CD4-positive, CD25-positive, alpha-beta regulatory T cell (primary cell): ENCODE results near the gene HOXD11. TPM values are rescaled to one million over a fixed set of nuclear protein-coding genes. Genes with fewer than 3 reads are reported as not detected.

Experiments
- ATAC-seq, 2 donors: fragments of 150-1000 bp; cut with Tn5 transposase; one replicate each; pipeline ENCODE4 v1.10.0; 2021; ENCODE audit warnings: low read depth in 2 of 2, moderate number of reproducible peaks in 2 of 2, moderate library complexity in 1 of 2
- DNase-seq, 3 donors: peaks; one replicate each; pipeline versions ENCODE4 v3.0.0 to v3.0.0-alpha.2; 2012 to 2022; ENCODE audit warnings: mixed read lengths in 1 of 3
- H3K27ac ChIP-seq: one replicate; pipeline ENCODE4 v1.7.0; 2013; ENCODE audit warnings: mild to moderate bottlenecking, low read length; ENCODE audit not compliant: insufficient read depth, poor library complexity, severe bottlenecking
- H3K27me3 ChIP-seq: one replicate; pipeline ENCODE4 v1.7.0; 2013; ENCODE audit warnings: low read length; ENCODE audit not compliant: control insufficient read depth, insufficient read depth
- H3K36me3 ChIP-seq: one replicate; pipeline ENCODE4 v1.7.0; 2013; ENCODE audit warnings: mild to moderate bottlenecking, low read length, moderate library complexity; ENCODE audit not compliant: control insufficient read depth, insufficient read depth
- H3K4me1 ChIP-seq: 2 replicates; pipeline ENCODE4 v1.7.0; 2013; ENCODE audit warnings: mild to moderate bottlenecking, low read length; ENCODE audit not compliant: insufficient read depth, control insufficient read depth, poor library complexity, severe bottlenecking
- H3K4me3 ChIP-seq: one replicate; pipeline ENCODE4 v1.7.0; 2013; ENCODE audit warnings: low read depth, mild to moderate bottlenecking, low read length, moderate library complexity
- H3K9me3 ChIP-seq, 2 experiments: 1 replicate in 1 of 2; 2 replicates in 1 of 2; pipeline ENCODE4 v1.7.0; 2013; ENCODE audit warnings: low read length in 2 of 2, mild to moderate bottlenecking in 1 of 2, moderate library complexity in 1 of 2; ENCODE audit not compliant: control insufficient read depth in 2 of 2
- H3K27ac Mint-ChIP-seq, 3 donors: one replicate each; pipeline ENCODE4 v1.8.0; 2020 to 2022; ENCODE audit warnings: mild to moderate bottlenecking in 3 of 3, mixed read lengths in 3 of 3, moderate library complexity in 2 of 3
- H3K27me3 Mint-ChIP-seq: one replicate; pipeline ENCODE4 v1.8.0; 2022; ENCODE audit warnings: mild to moderate bottlenecking, mixed read lengths
- H3K36me3 Mint-ChIP-seq: one replicate; pipeline ENCODE4 v1.8.0; 2020; ENCODE audit warnings: mixed read lengths
- H3K4me1 Mint-ChIP-seq, 4 donors: one replicate each; pipeline ENCODE4 v1.8.0; 2020 to 2022; ENCODE audit warnings: mixed read lengths in 4 of 4, mild to moderate bottlenecking in 1 of 4
- H3K4me3 Mint-ChIP-seq, 4 donors: one replicate each; pipeline ENCODE4 v1.8.0; 2020 to 2022; ENCODE audit warnings: mild to moderate bottlenecking in 4 of 4, mixed read lengths in 4 of 4, moderate library complexity in 3 of 4
- H3K9me3 Mint-ChIP-seq, 7 donors: one replicate each; pipeline ENCODE4 v1.8.0; 2020 to 2022; ENCODE audit warnings: mixed read lengths in 7 of 7, mild to moderate bottlenecking in 3 of 7, moderate library complexity in 2 of 7
- polyA plus RNA-seq, 4 donors: library from polyadenylated mRNA; unstranded; fragments of 300-500 nt; fragmentation: Illumina TruSeq; gene quantifications; one replicate each; pipeline ENCODE4 v1.2.3, GENCODE V29; 2021
- total RNA-seq: library from RNA; stranded (reverse); gene quantifications from one replicate; pipeline ENCODE4 v1.2.3, GENCODE V29; 2022

The HOXD11 gene
- total and polyA plus RNA-seq, 5 donors from 2014 or later: not detected

DNA sequence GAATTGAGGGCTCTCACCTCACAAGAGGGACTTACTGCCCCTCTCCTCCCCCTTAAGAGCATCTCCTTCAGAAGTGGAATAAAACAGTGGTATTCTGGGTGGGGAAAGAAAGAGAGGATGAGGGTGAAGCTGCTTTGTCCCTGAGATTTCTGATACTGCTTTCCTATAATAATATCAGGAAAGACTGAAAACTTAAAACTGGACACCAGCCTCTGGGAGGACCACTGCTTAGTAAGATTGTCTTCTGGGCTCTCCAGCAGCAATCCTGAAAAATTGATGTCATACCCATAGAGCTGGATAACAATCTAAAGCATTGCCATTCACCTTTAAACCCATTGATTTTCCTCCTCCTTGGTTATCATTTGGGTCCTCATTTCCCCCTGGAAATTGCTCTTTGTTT lies 39.6 kb downstream of the HOXD11 start:
- peaks cover 0 to 14% (median 0%) of the 10 kb centered on the region in 4 donors for H3K4me1 Mint-ChIP-seq
- H3K27me3 Mint-ChIP-seq: peaks cover 89% of the 10 kb centered on the region
- Histone ChIP-seq H3K9me3 (peaks cover 0 to 4% of the 10 kb centered on the region in 2 experiments), H3K4me3 (no peak overlapping the region), H3K4me1 (no peaks in the 10 kb centered on the region), H3K27me3 (peaks cover 47% of the 10 kb centered on the region), H3K36me3 (no peaks in the 10 kb centered on the region), H3K27ac (no peak overlapping the region)
- no peak overlapping the region for H3K27ac Mint-ChIP-seq
- DNase-seq: no peak
- H3K4me3 Mint-ChIP-seq: no peak overlapping the region
- no peak for ATAC-seq
- H3K36me3 Mint-ChIP-seq: no peaks in the 10 kb centered on the region
- peaks cover 0 to 9% (median 0%) of the 10 kb centered on the region in 7 donors for H3K9me3 Mint-ChIP-seq

DNA sequence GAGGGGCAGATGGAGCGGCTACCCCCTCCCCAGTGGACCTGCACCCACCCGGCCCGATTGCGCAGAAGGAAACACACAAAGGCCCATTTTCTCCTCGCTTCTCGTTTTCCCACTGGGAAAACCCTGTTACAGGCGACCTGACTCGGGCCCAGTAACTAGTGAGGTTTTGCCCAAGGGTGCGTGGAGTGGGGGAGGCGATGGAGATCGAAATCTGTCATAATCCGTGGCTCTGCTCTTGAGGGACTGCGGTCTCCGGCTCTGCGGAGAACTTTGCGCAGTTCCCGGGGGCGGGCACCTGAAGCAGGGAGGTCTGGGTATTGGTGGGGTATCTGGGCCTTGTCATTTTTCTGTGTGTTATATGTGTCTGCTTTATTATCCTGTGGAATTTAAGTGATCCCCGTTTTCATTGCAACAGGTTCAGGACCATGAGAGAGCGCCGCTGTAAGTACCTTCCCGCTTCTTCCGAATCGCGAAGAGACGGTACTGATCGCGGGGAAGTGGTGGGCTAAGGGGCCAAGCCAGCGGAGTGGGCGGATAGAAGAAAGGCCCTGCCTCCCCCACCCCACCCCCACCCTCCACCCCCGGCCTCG lies 40.2 kb downstream of the HOXD11 start:
- Histone ChIP-seq H3K4me3 (no peak overlapping the region), H3K27me3 (peaks cover 41% of the 10 kb centered on the region), H3K4me1 (no peaks in the 10 kb centered on the region), H3K36me3 (no peaks in the 10 kb centered on the region), H3K27ac (no peak overlapping the region), H3K9me3 (peaks cover 0 to 4% of the 10 kb centered on the region in 2 experiments)
- Mint-ChIP-seq H3K4me1 (peaks cover 0 to 14% (median 0%) of the 10 kb centered on the region in 4 donors), H3K27ac (peak overlapping the region in 1 of 3 donors; percentile 23), H3K27me3 (peaks cover 85% of the 10 kb centered on the region), H3K9me3 (peaks cover 0 to 9% (median 0%) of the 10 kb centered on the region in 7 donors), H3K36me3 (no peaks in the 10 kb centered on the region), H3K4me3 (no peak overlapping the region)
- DNase-seq (no peak), ATAC-seq (no peak)

DNA sequence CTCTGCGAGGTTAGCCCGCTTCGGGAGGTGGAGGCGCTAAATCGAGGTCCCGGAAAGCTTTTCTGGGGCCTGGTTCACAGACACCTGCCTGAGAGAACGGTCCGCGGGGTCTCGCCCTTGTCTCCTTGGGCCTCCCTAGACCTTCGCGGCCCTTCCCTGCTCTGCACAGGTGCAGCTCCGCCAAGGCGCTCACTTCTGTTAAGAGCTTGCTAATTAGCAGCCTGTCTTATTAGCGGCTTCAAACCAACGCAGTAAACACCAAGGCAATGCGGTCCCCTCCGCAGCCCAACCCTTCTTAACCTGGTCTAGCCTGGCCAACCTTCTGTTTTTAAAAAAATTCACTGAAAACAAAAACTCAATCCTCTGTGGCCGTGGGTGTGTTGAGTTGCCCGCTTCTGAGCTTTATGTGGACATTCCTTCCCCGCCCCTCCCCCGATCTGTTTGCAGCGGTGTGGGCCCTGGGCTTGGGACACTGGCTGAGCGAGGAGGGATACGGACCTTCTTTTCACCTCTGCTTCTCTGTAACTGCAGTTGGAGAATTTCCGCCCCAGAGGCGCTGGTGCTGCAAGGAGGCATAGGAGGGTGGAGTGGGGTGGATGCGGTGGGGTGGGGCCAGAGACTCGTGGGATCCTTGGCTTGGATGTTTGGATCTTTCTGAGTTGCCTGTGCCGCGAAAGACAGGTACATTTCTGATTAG lies 40.9 kb downstream of the HOXD11 start:
- no peak for ATAC-seq
- H3K27me3 Mint-ChIP-seq: peaks cover 89% of the 10 kb centered on the region
- DNase-seq: no peak
- Histone ChIP-seq H3K4me3 (no peak overlapping the region), H3K27me3 (peaks cover 41% of the 10 kb centered on the region), H3K27ac (no peak overlapping the region), H3K4me1 (no peaks in the 10 kb centered on the region), H3K9me3 (peaks cover 0 to 4% of the 10 kb centered on the region in 2 experiments), H3K36me3 (no peaks in the 10 kb centered on the region)
- no peaks in the 10 kb centered on the region for H3K36me3 Mint-ChIP-seq
- peaks cover 0 to 8% (median 0%) of the 10 kb centered on the region in 7 donors for H3K9me3 Mint-ChIP-seq
- H3K27ac Mint-ChIP-seq: no peak overlapping the region
- H3K4me3 Mint-ChIP-seq: no peak overlapping the region
- peaks cover 0 to 14% (median 0%) of the 10 kb centered on the region in 4 donors for H3K4me1 Mint-ChIP-seq

DNA sequence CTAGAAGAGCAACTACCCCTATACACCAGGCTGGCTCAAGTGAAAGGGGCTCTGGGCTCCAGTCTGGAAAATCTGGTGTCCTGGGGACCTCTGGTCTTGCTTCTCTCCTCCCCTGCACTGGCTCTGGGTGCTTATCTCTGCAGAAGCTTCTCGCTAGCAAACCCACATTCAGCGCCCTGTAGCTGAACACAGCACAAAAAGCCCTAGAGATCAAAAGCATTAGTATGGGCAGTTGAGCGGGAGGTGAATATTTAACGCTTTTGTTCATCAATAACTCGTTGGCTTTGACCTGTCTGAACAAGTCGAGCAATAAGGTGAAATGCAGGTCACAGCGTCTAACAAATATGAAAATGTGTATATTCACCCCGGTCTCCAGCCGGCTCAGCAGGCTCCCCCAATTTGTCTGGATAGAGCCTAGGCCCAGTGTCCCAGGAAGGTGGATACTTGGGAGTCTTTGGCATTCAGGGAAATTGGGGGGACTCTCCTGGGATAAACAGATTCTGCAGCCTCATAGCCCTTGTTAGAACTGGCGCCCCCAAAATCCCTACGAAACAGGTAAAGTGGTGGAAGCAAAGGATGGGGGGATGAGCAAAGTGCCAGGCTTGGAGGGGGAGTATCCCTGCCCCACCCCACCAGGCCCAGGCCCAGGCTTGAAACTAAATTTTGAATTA lies 41.8 kb downstream of the HOXD11 start:
- H3K9me3 ChIP-seq: peaks cover 0 to 4% of the 10 kb centered on the region in 2 experiments
- Mint-ChIP-seq H3K4me1 (peaks cover 0 to 14% (median 0%) of the 10 kb centered on the region in 4 donors), H3K27me3 (peaks cover 89% of the 10 kb centered on the region), H3K4me3 (no peak overlapping the region), H3K9me3 (peaks cover 0 to 5% (median 0%) of the 10 kb centered on the region in 7 donors), H3K36me3 (no peaks in the 10 kb centered on the region), H3K27ac (no peak overlapping the region)
- no peak overlapping the region for H3K4me3 ChIP-seq
- no peaks in the 10 kb centered on the region for H3K4me1 ChIP-seq
- no peak for DNase-seq
- H3K36me3 ChIP-seq: no peaks in the 10 kb centered on the region
- H3K27me3 ChIP-seq: peaks cover 43% of the 10 kb centered on the region
- no peak for ATAC-seq
- no peak overlapping the region for H3K27ac ChIP-seq

DNA sequence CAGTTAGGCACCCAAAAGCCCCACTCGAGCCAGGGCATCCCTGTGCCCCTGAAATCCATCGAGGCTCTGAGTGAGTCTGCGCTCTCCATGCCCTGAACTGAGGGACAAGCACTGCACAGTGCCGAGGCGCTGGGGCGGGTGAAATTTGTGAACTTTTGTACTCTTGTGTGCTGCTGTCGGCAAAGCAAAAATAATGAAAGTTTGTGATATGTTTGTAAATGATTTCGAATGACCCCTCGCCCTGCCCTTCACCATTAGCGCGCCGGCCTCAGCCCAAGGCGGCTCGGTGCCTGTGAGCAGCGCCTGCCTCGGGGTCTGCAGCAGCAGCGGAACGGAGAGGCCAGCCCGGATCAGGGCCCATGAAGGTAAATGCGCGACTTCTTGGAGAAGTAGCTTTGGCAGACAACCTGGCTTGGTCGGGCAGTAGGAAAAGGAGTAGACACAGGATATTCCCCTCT lies 42.4 kb downstream of the HOXD11 start:
- Histone ChIP-seq H3K27me3 (peaks cover 47% of the 10 kb centered on the region), H3K9me3 (peaks cover 0 to 4% of the 10 kb centered on the region in 2 experiments), H3K4me3 (no peak overlapping the region), H3K4me1 (no peaks in the 10 kb centered on the region), H3K36me3 (no peaks in the 10 kb centered on the region), H3K27ac (no peak overlapping the region)
- ATAC-seq: no peak
- Mint-ChIP-seq H3K4me1 (peaks cover 0 to 14% (median 0%) of the 10 kb centered on the region in 4 donors), H3K4me3 (no peak overlapping the region), H3K9me3 (peaks cover 0 to 6% (median 0%) of the 10 kb centered on the region in 7 donors), H3K27ac (no peak overlapping the region), H3K36me3 (no peaks in the 10 kb centered on the region), H3K27me3 (peaks cover 89% of the 10 kb centered on the region)
- no peak for DNase-seq

DNA sequence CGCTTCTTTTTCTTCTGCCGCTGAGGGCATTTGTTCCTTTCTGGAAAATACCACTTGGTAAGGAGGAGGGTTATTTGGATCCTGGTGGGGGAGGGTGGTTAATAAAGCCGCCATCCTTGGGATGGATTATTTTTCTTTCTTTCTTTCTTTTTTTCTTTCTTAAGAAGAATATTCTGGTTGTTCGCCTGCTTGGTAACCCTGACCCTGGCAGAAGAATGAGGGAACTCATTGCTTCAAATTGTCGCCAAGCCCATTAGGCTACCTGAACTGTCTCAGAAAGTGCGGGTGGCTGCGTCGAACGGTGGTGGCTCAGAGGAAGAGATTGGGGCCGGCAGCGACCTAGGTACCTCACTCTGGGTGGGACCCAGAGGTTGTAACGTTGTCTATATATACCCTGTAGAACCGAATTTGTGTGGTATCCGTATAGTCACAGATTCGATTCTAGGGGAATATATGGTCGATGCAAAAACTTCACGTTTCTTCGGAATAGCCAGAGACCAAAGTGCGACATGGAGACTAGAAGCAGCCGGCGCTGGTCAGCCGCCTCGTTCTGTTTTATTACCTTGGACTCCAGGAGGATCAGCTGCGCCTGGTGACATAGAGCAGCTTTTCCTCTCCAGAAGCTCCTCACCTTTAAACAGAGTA lies 43.0 kb downstream of the HOXD11 start:
- ATAC-seq (no peak), DNase-seq (no peak)
- Mint-ChIP-seq H3K9me3 (peaks cover 0 to 8% (median 0%) of the 10 kb centered on the region in 7 donors), H3K27ac (peak overlapping the region in 1 of 3 donors; percentile 64), H3K27me3 (peaks cover 89% of the 10 kb centered on the region), H3K4me3 (peak overlapping the region in 1 of 4 donors; percentile 0), H3K4me1 (peaks cover 0 to 14% (median 0%) of the 10 kb centered on the region in 4 donors), H3K36me3 (no peaks in the 10 kb centered on the region)
- Histone ChIP-seq H3K9me3 (peaks cover 0 to 4% of the 10 kb centered on the region in 2 experiments), H3K4me3 (no peak overlapping the region), H3K27ac (no peak overlapping the region), H3K27me3 (peaks cover 49% of the 10 kb centered on the region), H3K36me3 (no peaks in the 10 kb centered on the region), H3K4me1 (no peaks in the 10 kb centered on the region)

DNA sequence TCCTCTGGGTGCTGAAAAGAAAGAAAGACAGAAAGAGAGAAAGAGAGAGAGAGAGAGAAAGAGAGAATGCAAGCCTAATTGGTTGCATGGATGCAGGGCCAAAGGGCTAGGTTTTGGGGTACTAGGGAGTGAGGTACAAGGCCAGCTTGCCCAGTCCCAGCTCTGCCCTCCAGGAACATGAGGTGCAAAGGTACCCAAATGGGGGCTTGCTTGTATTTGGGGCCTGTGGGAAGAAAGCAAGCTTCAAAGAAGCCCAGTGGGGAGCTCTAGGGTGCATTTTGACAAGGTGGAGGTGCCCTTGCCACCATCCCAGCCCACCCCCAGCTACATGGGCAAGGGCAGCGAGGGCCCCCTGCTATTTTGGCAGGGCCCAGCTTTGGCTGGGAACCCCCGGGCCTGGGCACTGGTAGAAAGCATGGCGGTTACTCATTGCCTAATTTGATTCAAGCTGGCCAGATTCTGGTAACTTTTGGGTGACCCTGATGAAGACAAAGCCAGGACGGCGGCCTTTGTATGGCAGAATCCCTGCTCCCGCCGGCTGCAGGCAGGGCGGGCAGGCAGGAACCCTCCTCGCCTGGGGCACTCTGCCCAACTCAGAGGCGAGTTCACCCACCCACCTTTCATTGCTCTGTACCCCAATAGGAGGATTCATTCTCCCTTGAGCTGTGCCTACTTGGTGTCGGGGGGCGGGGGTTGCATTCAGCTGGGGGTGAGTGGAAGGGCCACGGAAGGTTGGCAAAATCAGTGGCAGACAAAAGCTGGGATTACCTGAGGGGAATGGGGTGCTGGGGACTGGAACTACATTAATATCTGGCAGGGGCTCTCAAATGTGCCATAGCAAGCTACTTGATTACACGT lies 43.7 kb downstream of the HOXD11 start:
- ATAC-seq (no peak), DNase-seq (no peak)
- H3K4me1 Mint-ChIP-seq: peaks cover 0 to 14% (median 0%) of the 10 kb centered on the region in 4 donors
- H3K27me3 Mint-ChIP-seq: peaks cover 88% of the 10 kb centered on the region
- Histone ChIP-seq H3K4me3 (no peak overlapping the region), H3K27me3 (peaks cover 48% of the 10 kb centered on the region), H3K4me1 (no peaks in the 10 kb centered on the region), H3K36me3 (no peaks in the 10 kb centered on the region), H3K9me3 (peaks cover 0 to 7% of the 10 kb centered on the region in 2 experiments), H3K27ac (no peak overlapping the region)
- peaks cover 0 to 6% (median 0%) of the 10 kb centered on the region in 7 donors for H3K9me3 Mint-ChIP-seq
- H3K36me3 Mint-ChIP-seq: no peaks in the 10 kb centered on the region
- H3K4me3 Mint-ChIP-seq: peak overlapping the region in 1 of 4 donors; percentile 0
- H3K27ac Mint-ChIP-seq: peak overlapping the region in 1 of 3 donors; percentile 64
